Epithelial cell of prostate (primary cell): Measurements from ENCODE around the gene BPIFB6.

Experiments used
- DNase-seq: peaks from one replicate; pipeline ENCODE4 v3.0.0-alpha.2; 2011; ENCODE audit warnings: low read depth, low spot score
- H3K27ac ChIP-seq: fragments of 450-650 bp; 2 replicates; pipeline ENCODE4 v1.5.1; 2017; ENCODE audit warnings: mild to moderate bottlenecking

Gene BPIFB6

GRCh38 chr20:33000802-33001466, 30.5 kb upstream of the BPIFB6 start:
- no peak for DNase-seq
- H3K27ac ChIP-seq: no peak overlapping the region

GRCh38 chr20:33002087-33002808, 29.2 kb upstream of the BPIFB6 start:
- DNase-seq: no peak
- no peak overlapping the region for H3K27ac ChIP-seq

- DNase-seq: no peak
- H3K27ac ChIP-seq: no peak within 1 kb of the TSS
Observed at GRCh38 chr20:33004141-33004751, 27.2 kb upstream of the BPIFB6 start, which contains the start of gene SUN5. TSS of gene SUN5 (minus strand) at chr20:33004433. CDS start at chr20:33004340, 93 bp downstream.

- DNase-seq: no peak
- H3K27ac ChIP-seq: no peak overlapping the region
Observed at GRCh38 chr20:33005132-33005566, 26.3 kb upstream of the BPIFB6 start.

- no peak for DNase-seq
- no peak overlapping the region for H3K27ac ChIP-seq
Observed at GRCh38 chr20:33005908-33006775, 25.3 kb upstream of the BPIFB6 start.

GRCh38 chr20:33006776-33007375, 24.6 kb upstream of the BPIFB6 start:
- H3K27ac ChIP-seq: no peak overlapping the region
- DNase-seq: no peak

GRCh38 chr20:33007376-33008335, 23.8 kb upstream of the BPIFB6 start, which contains the start of gene BPIFB2:
TSS of gene BPIFB2 (plus strand) at chr20:33007704. CDS start at chr20:33008575, 871 bp downstream.
- no peak within 1 kb of the TSS for H3K27ac ChIP-seq
- no peak for DNase-seq

- no peak for DNase-seq
Observed at GRCh38 chr20:33008336-33009213, 22.9 kb upstream of the BPIFB6 start.

GRCh38 chr20:33009214-33010132, 22.0 kb upstream of the BPIFB6 start:
- H3K27ac ChIP-seq: no peak overlapping the region
- no peak for DNase-seq

More at GRCh38 chr20:33008336-33009213, 22.9 kb upstream of the BPIFB6 start:
- no peak overlapping the region for H3K27ac ChIP-seq

GRCh38 chr20:33010133-33010504, 21.3 kb upstream of the BPIFB6 start:
- DNase-seq: no peak
- no peak overlapping the region for H3K27ac ChIP-seq

GRCh38 chr20:33010674-33011449, 20.6 kb upstream of the BPIFB6 start:
- no peak overlapping the region for H3K27ac ChIP-seq
- DNase-seq: no peak

- no peak overlapping the region for H3K27ac ChIP-seq
- no peak for DNase-seq
Observed at GRCh38 chr20:33012327-33013189, 18.9 kb upstream of the BPIFB6 start.

GRCh38 chr20:33013701-33014326, 17.6 kb upstream of the BPIFB6 start:
- H3K27ac ChIP-seq: no peak overlapping the region
- no peak for DNase-seq

- DNase-seq: no peak
- H3K27ac ChIP-seq: no peak overlapping the region
Observed at GRCh38 chr20:33014336-33015113, 16.9 kb upstream of the BPIFB6 start.
